Stimulated activated CD4-positive, alpha-beta T cell treated with anti-CD3 and anti-CD28 coated beads, Interleukin-12 subunit alpha, Interleukin-12 subunit beta, amount 100 ng/mL, for 24 hours (primary cell): Measurements from ENCODE around the gene ABCA4.

Source experiments
- DNase-seq, 2 experiments: peaks; one replicate each; pipeline ENCODE4 v3.0.0-alpha.2; 2020; ENCODE audit warnings: low read depth in 2 of 2

Gene ABCA4

DNA sequence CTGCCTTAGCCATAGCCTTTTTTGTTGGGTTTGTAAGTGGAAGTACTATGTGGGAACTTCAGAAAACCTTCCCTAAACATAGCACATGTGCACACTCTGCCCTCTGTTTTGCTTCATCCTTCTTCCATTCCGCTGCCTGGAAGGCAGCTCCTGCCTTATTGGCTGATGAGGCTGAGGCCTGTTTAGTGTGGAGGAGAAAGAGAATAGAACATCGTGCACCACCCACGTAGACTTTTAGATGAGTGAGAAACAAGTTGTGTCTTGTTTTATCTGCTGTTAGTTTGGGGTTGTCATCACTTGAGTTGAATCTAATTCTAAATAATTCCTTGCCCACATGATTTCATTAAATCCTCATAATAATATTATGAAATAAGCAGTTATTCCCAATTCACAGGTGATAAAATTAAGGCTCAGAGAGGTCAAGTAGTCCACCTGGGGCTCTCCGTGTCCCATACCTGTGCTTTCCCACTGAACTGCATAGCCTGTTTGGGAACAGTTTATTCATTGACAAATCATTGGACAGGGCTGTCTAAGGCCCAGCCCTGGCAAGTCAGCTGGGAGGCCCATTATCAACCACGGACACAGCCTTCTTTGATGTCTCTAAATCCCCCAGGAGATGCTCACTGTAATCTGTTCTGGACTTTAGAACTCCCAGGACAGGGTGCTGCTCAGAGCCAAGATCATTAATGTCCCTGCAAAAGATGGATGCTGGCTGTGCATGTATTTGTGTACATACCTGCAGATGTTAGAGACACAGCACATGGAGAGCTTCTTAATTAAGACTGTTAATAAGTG lies 93.0 kb downstream of the ABCA4 start:
- DNase-seq: no peak

DNA sequence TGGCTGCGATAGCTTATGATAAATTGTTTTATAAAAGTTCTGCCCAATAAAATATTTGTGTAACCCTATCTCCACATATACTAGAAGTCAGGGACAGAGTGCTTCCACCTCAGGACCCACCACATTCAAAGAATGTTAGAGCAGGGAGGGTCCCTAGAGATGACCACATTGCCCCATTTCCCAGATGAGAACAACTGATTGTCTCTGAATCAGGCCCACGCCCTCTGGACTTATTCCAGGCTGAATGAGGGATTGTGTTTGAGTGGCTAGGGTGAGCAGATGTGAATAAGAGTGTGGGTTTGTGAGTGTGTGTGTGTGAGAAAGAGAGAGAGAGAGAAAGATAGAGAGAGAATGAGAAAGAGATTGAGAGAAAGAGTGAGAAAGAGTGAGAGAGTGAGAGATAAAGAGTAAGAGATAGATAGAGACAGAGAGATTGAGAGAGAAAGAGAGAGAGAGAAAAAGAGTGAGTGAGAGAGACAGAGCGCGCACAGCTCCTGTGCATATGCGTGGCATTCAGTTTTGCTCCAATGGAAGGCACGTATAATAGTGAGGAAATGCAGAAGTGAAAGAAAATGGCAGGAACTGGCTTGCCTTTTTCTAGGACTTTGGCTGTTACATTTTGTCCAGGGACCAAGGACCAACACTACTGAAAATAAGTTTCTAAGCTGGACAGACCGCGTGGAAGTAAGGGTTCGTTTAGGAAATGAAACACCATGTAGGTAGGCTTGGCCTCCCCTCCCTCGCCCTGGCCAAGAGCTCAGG lies 94.1 kb downstream of the ABCA4 start:
- no peak for DNase-seq

DNA sequence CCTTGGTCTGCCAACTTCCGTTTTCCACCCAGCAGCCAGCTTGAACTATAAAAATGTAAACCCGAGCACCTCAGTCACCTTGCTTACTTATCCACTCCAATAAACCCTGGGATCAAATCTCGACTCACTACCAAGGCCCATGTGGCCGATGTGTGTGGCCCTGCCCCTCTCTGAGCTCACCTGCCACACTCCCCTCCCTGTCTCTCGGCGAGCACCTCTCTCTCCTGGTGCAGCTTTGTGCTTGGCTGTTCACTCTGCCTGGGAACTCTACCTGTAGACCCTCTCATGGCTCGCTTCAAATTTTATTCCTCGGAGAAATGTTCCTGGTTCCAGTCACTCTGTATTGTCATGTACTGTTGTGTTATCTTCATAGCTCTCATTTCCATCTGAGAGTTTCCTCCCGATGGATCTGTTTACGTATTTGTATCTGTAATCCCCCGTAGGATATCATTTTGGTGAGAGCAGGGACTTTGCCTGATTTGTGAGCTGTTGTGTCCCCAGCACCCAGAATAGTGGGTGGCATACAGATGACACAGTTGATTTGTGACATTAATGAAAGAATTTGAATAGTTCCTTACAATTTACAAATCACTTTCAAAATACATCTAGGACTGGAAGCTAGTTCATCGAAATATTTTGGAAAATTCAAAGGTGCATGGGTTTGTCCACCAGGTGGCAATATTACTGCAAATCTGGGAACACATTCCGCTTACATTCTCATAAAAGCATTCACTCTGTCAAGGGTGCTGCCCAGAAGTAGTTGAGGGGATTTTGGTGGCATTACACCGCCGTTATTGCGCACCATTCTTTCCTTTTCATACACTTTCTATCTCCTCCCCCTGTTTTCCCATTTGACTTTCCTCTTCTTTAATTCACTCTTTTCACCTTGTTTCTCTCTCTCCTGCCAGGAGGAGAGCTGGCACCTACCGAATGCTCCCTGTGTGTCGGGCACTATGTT lies 95.3 kb downstream of the ABCA4 start:
- no peak for DNase-seq

DNA sequence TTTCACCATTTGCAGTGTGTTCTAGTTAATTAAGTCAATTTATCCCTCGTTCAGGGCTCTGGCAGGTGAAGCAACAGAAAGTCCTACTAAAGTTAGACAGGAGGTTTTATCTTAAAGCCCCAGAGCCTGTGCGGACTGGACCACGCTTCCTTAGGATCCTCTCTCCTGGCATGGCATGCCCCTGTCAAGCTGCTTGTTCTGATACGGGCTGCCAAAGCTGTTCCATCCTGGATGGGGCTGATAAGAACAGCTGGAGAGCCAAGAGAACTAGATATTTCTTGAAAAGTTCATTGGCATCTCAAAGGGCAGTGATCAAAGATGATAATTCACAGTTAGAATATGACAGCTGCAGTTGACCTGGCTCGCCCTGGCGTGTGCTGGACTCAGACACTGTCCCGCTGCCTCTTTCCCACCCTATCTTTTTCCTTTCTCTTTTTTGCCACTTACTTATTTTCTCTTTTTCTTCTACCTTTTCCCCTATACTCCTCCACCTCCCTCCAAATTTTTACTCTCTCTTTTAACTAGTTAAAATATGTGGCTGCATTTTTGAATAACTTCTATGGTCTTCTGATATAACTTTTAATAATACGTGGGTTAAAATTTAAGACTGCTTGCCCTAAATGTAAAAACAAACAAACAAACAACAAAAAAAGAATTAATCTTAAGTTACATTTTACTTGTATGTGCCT lies 96.7 kb downstream of the ABCA4 start:
- DNase-seq: no peak

DNA sequence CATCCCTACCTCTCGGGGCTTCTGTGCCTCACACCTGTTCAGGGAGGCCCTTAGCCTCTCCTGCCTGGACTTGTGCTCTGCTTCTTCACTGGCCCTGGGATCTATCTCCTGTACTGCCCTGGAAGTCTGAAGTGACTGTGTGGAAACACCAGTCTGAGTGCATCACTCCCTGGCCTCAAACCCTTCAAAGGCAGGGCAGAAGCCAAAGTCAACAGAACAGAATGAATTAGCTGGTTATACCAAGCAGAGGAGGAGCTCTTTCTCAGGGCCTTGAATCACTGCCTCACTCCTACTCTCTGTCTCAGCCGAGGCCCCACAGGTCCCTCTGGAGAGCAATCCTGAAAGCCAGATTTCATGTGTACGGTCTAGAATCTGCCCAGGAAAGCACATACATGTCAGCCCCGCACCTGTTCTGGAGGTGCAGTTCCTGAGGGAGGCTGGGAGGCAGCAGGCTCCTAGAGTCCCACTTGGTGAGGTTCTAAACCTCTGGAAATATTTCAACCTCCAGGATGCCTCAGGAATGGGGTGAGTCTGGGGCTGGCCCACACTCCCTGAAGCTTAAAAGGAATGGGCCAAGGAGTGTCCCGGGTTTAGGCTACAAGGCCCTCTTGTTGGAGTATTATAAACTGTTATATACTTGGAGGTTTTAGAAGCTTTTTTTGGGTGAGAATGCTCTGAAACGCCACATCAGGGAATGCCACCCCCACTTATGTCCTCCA lies 98.3 kb downstream of the ABCA4 start:
- no peak for DNase-seq

DNA sequence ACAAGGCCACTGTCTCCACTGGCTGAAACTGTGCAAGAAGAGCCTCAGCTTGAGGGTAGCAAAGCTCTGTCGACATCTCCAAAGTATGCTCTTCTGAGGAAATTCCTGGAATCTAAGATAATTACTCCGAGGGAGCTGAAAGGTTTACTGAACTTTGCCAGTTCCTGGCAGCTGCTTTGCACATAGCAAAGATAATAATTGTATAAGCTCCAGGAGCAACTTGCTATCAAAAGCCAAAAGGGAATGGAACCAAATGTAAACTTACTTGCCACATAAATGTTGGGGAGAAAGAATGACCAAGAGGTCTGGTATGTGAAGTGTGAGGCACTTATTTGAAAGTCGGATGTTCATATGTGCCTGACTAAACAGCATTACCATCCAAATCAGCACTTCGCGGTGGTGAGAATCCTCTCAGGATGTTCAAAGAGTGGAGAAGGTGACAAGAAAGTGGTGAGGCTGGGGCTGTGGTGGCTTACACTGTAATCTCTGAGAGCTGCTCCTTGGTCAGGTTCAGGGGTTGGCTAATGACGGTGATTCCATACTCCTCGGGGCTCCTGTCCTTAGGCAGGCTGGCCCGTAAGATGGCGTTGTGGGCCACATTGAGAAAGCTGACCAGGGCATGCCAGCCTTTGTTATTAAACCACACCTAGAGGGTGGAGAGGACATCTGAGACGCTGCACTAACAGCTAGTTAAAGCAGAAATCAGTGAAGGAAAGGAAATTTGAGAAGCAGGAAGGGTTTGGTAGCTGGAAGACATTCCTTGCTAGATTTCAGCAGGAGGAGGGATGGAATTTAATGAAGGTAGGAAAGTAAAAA lies 100.0 kb downstream of the ABCA4 start:
- no peak for DNase-seq

DNA sequence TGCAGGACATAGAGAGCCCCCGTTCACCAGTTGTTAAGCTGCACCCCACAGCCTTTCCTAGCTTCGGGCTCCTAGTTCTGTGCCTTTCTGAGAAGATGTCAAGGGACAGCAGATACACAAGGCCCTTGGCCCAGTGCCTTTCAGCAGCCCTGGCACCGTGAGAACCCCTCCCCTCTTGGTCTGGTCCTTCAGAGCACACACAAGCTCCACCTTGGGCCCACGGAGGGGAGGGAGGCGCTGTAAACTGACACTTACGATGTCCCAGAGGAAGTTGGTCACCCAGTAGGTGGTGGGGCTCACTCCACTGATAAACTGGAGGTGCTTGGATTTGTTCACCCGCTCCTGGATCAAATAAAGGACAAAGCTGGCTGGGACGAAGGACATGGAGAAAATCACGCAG lies 101.6 kb downstream of the ABCA4 start:
- no peak for DNase-seq

DNA sequence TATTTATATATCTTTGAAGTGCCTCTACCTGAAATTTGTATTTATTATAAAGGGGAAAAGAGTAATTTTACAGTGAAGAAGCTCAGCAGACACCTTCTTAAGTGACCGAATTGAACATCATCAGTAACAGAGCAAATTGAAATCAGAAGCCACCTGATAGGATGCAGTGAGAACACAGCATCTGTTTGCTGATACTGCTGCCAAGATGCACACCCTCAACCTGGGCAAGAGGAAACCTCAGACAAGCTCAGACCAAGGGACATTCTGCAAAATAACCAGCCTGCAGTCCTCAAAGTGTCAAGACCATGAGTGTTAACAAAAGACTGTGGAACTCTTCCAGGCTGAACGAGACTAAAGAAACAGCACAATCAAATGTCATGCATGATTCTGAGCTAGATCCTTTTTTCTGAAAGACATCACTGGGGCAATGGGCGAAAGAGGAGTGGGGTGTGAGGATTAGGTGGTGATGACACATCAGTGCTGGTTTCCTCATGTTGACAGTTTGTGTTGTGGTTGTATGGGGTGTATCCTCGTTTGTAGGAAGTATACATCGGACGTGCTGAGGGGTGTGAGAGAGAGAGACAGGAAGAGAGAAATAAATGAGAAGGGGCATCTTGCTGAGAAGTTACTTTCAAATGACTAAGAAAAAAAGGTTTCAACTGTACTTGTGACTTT lies 103.7 kb downstream of the ABCA4 start:
- DNase-seq: no peak

DNA sequence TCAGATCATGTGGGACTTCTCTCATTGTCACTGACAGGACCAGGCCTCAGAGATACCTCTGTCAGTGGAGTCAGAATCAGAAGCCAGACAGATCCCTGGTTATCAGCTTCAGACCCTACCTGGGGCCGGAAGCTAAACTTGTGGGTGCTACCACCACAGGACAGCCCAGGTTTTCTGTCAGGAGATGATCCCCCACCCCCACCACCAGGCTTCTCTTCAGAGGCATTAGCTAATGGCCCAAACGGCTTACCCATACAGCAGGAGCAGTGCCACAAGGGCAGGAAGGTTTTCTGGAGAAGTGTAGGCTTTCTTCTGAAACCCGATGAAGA lies 105.5 kb downstream of the ABCA4 start:
- DNase-seq: no peak

DNA sequence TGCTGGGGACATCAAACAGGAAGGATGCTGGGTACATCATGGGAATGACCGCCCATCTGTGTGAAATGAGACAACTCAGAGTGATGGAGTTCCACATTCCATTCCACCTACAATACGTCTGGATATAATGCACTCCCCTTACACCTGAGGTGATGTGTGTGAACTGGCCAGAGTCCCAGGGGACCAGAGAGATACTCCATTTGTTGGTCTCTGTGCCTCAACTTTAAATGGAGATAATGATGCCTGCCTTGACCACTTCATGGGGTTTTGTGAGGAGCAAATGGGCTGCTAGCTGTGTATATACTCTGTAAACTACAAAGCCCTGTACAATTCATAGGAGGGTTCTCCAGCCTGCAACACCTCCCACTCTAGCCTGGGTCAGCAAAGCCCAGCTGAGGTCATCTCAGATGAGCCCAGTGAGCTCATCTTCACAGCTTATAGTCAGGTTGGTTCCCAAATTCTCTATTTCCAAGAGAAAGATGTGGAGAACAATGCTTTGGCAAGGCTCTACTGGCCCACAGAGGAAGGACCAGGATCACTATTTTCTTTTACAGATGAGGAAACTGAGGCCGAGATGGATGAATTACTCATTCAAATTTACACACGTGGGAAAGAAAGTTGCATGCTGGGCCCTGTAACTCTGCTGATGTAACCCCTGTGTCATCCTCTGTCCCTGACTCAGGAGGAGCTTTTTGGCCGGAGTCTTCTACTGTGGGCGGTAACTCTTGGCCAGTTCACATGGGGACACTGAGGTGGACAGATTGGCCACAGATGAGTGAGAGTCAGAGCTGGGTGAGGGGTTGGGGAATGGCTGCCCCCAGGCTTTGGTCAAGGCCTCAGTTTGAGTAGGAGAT lies 106.1 kb downstream of the ABCA4 start:
- DNase-seq: no peak

DNA sequence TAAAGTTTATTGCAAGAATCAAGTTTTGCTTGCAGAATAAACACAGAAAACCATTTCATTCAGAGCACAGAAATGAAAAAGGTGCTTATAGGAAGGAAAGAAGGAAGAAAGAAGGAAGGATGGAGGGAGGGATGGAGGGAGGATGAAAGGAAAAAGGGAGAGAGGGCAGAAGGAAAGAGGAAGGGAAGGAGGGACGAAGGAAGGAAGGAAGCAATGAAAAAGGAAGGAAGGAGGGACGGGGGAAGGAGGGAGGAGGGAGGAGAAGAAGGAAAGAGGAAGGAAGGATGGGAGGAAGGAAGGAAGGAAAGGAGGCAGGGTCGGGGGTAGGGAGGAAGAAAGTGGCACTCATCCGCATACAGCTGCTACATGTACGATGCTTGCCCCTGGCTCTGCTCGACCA lies 106.9 kb downstream of the ABCA4 start:
- no peak for DNase-seq

DNA sequence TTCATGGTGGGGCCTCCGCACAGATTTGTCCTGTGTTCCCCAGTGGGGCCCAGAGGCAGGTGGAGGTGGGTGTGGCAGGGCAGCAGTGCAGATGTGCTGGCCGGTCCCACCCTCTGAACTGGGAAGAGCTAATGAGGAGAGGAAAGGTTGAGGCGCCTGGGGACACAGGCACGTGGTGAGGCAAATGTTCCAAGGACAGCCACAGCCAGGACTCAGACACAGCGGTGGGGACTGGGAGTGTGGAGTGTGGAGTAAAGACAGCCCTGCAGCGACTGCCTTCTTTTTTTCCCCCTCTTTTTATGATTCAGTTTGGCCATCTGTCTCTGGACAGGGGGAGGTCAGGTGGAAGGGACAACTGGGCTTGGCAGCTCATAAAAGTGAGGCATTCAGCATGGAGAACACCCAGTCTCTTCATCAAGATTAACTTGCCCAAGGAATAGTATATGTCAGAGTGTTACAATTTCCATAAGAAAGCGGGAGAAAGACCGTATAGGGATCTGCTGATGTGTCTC lies 107.5 kb downstream of the ABCA4 start:
- DNase-seq: no peak

DNA sequence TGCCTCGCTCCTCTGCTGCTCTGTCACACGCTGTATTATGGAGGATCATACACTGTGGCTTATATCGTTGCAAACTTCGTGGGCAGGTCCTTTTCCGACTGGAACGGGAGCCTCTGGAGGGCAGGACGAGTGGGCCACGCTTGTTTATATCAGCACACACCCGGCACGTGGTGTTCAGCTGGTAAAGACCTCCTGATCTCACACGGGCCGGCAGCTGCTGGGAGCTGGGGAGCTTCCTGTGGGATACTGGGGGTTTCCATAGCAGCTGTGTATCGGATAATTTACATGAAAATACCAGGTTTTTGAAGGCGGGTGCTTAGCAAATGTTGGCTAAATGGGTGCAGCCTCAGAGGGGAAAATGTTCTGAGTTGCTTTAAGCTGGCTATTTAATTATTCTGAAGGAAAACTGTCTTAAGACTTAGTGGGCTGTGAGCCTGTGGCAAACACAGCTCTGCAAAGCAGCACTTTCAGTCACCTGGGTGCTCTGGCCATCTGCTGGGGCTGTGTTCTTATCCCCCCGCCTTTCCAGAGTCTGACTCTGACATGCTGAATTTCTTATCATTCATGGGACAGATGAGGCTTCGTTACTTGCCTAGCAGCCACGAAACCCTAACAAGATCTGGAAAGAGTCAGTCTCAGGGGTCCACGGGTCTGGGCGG lies 108.1 kb downstream of the ABCA4 start:
- no peak for DNase-seq

DNA sequence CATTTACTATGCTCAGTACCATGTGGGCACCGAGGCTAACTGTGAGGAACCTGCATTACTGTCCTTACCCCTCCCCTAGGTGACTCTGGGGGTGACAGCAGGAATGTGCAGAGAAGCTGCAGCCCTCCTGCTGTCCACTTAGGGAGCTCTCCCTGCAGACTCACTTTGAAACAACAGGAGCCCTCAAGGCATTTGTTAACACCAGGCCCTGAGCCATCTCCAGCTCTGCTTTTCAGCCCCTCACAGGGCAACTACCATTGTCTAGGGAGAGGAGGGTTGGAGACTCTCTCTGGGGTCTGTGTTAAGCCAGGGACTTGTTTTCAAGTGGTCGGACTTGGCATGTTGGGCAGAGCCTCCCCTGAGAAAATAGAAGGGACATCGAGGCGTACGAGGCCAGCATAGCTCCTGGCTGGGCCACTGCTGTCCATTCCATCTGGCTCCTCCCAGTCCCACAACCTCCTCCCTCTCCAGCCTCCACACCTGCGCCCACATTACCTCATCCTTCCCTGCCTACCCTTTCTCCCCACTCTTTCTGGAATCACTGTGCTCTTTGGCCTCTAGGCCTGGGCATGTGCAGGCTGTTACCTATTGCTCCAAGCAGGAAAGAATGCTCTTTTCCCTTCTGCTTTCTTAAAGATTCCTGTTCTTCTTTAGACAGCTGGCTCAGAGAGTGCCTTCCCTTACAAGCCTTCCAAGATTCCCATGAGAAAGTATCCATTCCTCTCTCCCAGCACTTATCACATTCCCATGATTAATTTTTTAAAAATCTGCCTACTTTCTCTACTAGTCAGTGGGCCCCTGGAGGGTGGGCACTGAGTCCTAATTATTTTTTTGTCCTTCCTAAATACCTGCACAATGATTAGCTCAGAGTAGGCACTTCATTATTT lies 109.0 kb downstream of the ABCA4 start:
- DNase-seq: no peak

DNA sequence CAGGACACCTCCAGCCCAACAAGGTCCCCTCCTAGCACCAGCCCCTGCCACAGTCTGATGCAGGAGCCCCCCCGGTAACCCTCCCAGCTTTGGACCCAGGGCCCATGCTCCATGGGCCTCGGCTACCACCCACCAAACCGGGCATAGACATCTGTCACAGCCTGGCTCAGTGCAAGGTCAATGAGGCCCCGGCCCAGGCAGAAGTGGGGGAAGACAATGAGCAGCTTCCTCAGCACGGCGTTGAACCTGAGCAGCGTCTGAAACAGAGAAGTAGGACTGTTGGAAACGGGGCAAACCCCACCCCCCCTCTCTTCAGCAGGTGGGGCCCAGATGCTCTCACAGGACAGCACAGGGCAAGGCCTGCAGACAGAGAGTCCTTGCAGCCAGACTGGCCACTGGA lies 109.8 kb downstream of the ABCA4 start:
- DNase-seq: no peak

DNA sequence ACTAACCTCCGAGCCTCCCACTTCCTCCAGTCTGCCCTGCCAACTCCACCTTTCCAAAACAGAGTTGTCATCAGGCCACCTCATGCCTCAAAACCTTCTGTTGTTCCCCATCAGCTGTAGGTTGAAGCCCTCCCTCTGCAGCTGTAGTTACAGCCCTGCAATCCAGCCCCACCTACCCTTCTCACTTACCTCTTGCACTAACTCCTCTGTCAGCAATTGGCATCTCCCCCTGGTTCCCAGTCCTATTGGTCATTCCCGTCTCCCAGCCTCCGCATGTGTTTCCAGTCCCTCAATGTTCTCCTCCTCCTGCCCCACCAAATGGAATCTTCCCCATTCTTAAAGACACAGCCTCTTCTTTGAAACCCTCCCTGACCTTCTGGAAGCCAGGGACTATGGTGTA lies 111.6 kb downstream of the ABCA4 start:
- no peak for DNase-seq

DNA sequence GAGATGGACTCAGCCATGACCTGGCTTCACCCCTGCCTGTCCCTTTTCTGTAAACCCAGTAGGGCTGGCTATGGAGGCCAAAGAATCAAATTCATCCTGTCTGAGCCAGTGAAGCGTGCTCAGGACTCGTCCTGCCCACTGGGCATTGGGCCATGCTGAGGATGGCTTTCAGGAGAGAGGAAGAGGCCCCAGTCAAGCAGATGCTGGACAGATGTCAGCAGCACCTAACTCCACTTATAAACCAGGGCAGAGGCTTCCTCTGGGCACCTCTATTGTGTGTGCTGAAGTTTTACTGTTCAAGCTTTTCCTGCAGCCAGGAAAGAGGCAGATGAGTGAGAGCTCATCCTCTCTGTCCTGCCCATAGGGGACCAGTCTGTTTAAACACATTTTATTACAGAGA lies 114.3 kb downstream of the ABCA4 start:
- DNase-seq: no peak
